ENCODE measurements around the gene ZP4.

DNA sequence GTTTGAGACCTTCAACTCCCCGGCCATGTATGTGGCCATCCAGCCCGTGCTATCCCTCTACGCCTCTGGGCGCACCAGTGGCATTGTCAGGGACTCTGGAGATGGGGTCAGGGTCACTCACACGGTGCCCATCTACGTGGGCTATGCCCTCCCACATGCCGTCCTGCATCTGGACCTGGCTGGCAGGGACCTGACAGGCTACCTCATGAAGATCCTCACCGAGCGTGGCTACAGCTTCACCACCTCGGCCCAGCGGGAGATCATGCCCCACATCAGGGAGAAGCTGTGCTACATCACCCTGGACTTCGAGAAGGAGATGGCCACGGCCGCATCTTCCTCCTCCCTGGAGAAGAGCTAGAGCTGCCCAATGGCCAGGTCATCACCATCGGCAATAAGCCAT, 36.5 kb upstream of the ZP4 start:
- TF ChIP-seq TAF1 (IDR thresholded peaks at IDR 0.05; ENCODE audit: borderline replicate concordance, insufficient read depth, low read length) (no peak), FOXP2 (optimal IDR thresholded peaks at IDR 0.05; ENCODE audit: borderline replicate concordance, extremely low read depth, extremely low read length, insufficient read depth) (no peak), POLR2AphosphoS5 (IDR thresholded peaks at IDR 0.05; ENCODE audit: low read depth, low read length) (no peak), SIN3A (IDR thresholded peaks at IDR 0.05; ENCODE audit: borderline replicate concordance, insufficient read depth, low read length) (no peak)
- TF ChIP-seq, protein P1, sequence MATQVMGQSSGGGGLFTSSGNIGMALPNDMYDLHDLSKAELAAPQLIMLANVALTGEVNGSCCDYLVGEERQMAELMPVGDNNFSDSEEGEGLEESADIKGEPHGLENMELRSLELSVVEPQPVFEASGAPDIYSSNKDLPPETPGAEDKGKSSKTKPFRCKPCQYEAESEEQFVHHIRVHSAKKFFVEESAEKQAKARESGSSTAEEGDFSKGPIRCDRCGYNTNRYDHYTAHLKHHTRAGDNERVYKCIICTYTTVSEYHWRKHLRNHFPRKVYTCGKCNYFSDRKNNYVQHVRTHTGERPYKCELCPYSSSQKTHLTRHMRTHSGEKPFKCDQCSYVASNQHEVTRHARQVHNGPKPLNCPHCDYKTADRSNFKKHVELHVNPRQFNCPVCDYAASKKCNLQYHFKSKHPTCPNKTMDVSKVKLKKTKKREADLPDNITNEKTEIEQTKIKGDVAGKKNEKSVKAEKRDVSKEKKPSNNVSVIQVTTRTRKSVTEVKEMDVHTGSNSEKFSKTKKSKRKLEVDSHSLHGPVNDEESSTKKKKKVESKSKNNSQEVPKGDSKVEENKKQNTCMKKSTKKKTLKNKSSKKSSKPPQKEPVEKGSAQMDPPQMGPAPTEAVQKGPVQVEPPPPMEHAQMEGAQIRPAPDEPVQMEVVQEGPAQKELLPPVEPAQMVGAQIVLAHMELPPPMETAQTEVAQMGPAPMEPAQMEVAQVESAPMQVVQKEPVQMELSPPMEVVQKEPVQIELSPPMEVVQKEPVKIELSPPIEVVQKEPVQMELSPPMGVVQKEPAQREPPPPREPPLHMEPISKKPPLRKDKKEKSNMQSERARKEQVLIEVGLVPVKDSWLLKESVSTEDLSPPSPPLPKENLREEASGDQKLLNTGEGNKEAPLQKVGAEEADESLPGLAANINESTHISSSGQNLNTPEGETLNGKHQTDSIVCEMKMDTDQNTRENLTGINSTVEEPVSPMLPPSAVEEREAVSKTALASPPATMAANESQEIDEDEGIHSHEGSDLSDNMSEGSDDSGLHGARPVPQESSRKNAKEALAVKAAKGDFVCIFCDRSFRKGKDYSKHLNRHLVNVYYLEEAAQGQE (IDR thresholded peaks at IDR 0.05; ENCODE audit: insufficient read depth in 1 of 2, low read depth in 2 of 2, low read length in 2 of 2): no peak

Measured in PFSK-1 (cell line).